SK-N-SH (cell line): Measurements from ENCODE around the gene ATP6V0E1. TPM values are rescaled to one million over a fixed set of nuclear protein-coding genes. Genes with fewer than 3 reads are reported as not detected.

Source experiments
- CTCF ChIA-PET: fragments of 300-600, 350-600 bp; formaldehyde crosslinking; extraction: SDS; loops from one replicate; lab custom pipeline; 2021; lab: Yijun Ruan, JAX
- POLR2A ChIA-PET: fragments of 350-600 bp; sonication (Branson Sonifier 250); formaldehyde crosslinking; extraction: SDS; loops from one replicate; lab custom pipeline; 2020; ENCODE audit warnings: antibody characterized with exemption, inconsistent platforms; lab: Yijun Ruan, JAX
- DNase-seq: peaks from one replicate; pipeline ENCODE4 v3.0.0; 2012
- H2AFZ ChIP-seq: fragments of 200-600 bp; sonication (generic); 2 replicates; pipeline ENCODE4 v1.8.1; 2016; ENCODE audit warnings: antibody characterized with exemption, mild to moderate bottlenecking, low read depth
- H3F3A ChIP-seq: fragments of 200-600 bp; sonication (generic); replicated peaks from 2 replicates; pipeline ENCODE3; 2016; ENCODE audit warnings: antibody characterized with exemption, mild to moderate bottlenecking; ENCODE audit not compliant: insufficient read depth
- H3K27ac ChIP-seq, 2 experiments: fragments of 200-500 bp in 1 of 2; fragments of 200-600 bp in 1 of 2; sonication (Bioruptor generic) in 1 of 2; sonication (generic), shearing (Covaris generic) in 1 of 2; 2 replicates each; pipeline versions ENCODE4 v1.5.1 to v1.6.1; 2014 to 2016; ENCODE audit warnings: low read depth in 2 of 2, inconsistent platforms in 1 of 2, low read length in 1 of 2, mild to moderate bottlenecking in 1 of 2, mixed read lengths in 1 of 2
- H3K27me3 ChIP-seq: fragments of 200-600 bp; sonication (generic), shearing (Covaris generic); 2 replicates; pipeline ENCODE4 v1.6.1; 2016; ENCODE audit warnings: mixed run types; ENCODE audit not compliant: insufficient read depth
- H3K36me3 ChIP-seq, 2 experiments: fragments of 200-500 bp in 1 of 2; fragments of 200-600 bp in 1 of 2; sonication (Bioruptor generic) in 1 of 2; sonication (generic) in 1 of 2; replicated peaks in 1 of 2; 2 replicates each; pipeline versions ENCODE3 to v1.5.1; 2014 to 2016; ENCODE audit warnings: low read length in 1 of 2, mild to moderate bottlenecking in 1 of 2; ENCODE audit not compliant: insufficient read depth in 2 of 2, control insufficient read depth in 1 of 2
- H3K4me1 ChIP-seq, 2 experiments: fragments of 200-500 bp in 1 of 2; fragments of 200-600 bp in 1 of 2; sonication (Bioruptor generic) in 1 of 2; sonication (generic), shearing (Covaris generic) in 1 of 2; 2 replicates each; pipeline versions ENCODE4 v1.5.1 to v1.6.1; 2014 to 2016; ENCODE audit warnings: low read depth in 1 of 2, low read length in 1 of 2, mixed run types in 1 of 2; ENCODE audit not compliant: insufficient read depth in 2 of 2, control insufficient read depth in 1 of 2
- H3K4me2 ChIP-seq: fragments of 200-600 bp; sonication (generic), shearing (Covaris generic); 2 replicates; pipeline ENCODE4 v1.6.1; 2017; ENCODE audit warnings: mixed run types
- H3K4me3 ChIP-seq, 2 experiments: fragments of 200-500 bp in 1 of 2; fragments of 200-600 bp in 1 of 2; sonication (Bioruptor generic) in 1 of 2; sonication (generic), shearing (Covaris generic) in 1 of 2; 2 replicates each; pipeline versions ENCODE4 v1.5.1 to v1.8.1; 2014 to 2016; ENCODE audit warnings: low read depth in 2 of 2, inconsistent platforms in 1 of 2, low read length in 1 of 2, mild to moderate bottlenecking in 1 of 2, mixed read lengths in 1 of 2, moderate library complexity in 1 of 2
- H3K79me2 ChIP-seq: fragments of 200-600 bp; sonication (generic); 2 replicates; pipeline ENCODE4 v1.8.1; 2017; ENCODE audit warnings: mild to moderate bottlenecking; ENCODE audit not compliant: insufficient read depth
- H3K9ac ChIP-seq: fragments of 200-600 bp; sonication (generic); 2 replicates; pipeline ENCODE4 v1.6.1; 2017; ENCODE audit warnings: mixed run types
- H3K9me2 ChIP-seq: fragments of 200-600 bp; sonication (generic); 2 replicates; pipeline ENCODE4 v1.6.1; 2017; ENCODE audit warnings: mixed run types
- H3K9me3 ChIP-seq: fragments of 200-600 bp; sonication (generic); 2 replicates; pipeline ENCODE4 v1.6.1; 2017; ENCODE audit warnings: mixed run types, mild to moderate bottlenecking, moderate library complexity
- H4K20me1 ChIP-seq: fragments of 200-600 bp; sonication (generic); 2 replicates; pipeline ENCODE4 v1.6.1; 2017; ENCODE audit warnings: mild to moderate bottlenecking, mixed run types; ENCODE audit not compliant: insufficient read depth
- FOSL2 ChIP-seq: IDR thresholded peaks from 2 replicates; pipeline ENCODE4 v1.4.0; 2012; ENCODE audit warnings: low read depth, mild to moderate bottlenecking, moderate library complexity, borderline replicate concordance
- GABPA ChIP-seq: IDR thresholded peaks from 2 replicates; pipeline ENCODE4 v1.4.0; 2012; ENCODE audit warnings: low read depth, mild to moderate bottlenecking
- JUND ChIP-seq: IDR thresholded peaks from 2 replicates; pipeline ENCODE4 v1.4.0; 2012
- MEF2A ChIP-seq: IDR thresholded peaks from 2 replicates; pipeline ENCODE4 v1.4.0; 2012; ENCODE audit warnings: low read depth, borderline replicate concordance
- MXI1 ChIP-seq: IDR thresholded peaks from 2 replicates; pipeline ENCODE4 v1.6.1; 2012; ENCODE audit warnings: mild to moderate bottlenecking, low read depth, low read length, improper control_type of control experiment
- NFIC ChIP-seq: IDR thresholded peaks from 2 replicates; pipeline ENCODE4 v1.4.0; 2012; ENCODE audit warnings: borderline replicate concordance
- RCOR1 ChIP-seq: fragments of 150-350 bp; IDR thresholded peaks from 2 replicates; pipeline ENCODE4 v1.6.1; 2017; ENCODE audit warnings: antibody characterized with exemption, low read length
- RFX5 ChIP-seq: IDR thresholded peaks from 2 replicates; pipeline ENCODE4 v1.6.1; 2012; ENCODE audit warnings: mild to moderate bottlenecking, improper control_type of control experiment, low read length
- SIN3A ChIP-seq: IDR thresholded peaks from 2 replicates; pipeline ENCODE4 v1.6.1; 2012; ENCODE audit warnings: low read depth, mild to moderate bottlenecking, low read length, moderate library complexity, borderline replicate concordance
- TCF12 ChIP-seq: IDR thresholded peaks from 2 replicates; pipeline ENCODE4 v1.4.0; 2012
- TEAD4 ChIP-seq: IDR thresholded peaks from 2 replicates; pipeline ENCODE4 v1.4.0; 2012; ENCODE audit warnings: mild to moderate bottlenecking, borderline replicate concordance; ENCODE audit not compliant: insufficient read depth
- WGBS: methylation state at CpG from one replicate; pipeline ENCODE4 v1.1.6; 2017; ENCODE audit warnings: low lambda C conversion rate; 5-methylcytosine and 5-hydroxymethylcytosine counted together
- polyA plus RNA-seq, 3 experiments: library from polyadenylated mRNA; depleted of rRNA; stranded (reverse); fragments of >200 nt; gene quantifications; 2 replicates each; pipeline ENCODE4 v1.2.3, GENCODE V29; 2012
- TF ChIP-seq, protein P1 (sequence below): IDR thresholded peaks from 2 replicates; pipeline ENCODE4 v1.6.1; 2012; ENCODE audit warnings: mild to moderate bottlenecking, low read depth, low read length, moderate library complexity
- TF ChIP-seq, protein P2 (sequence below): fragments of 150-350 bp; IDR thresholded peaks from 2 replicates; pipeline ENCODE4 v1.6.1; 2016; ENCODE audit warnings: mild to moderate bottlenecking, low read depth, low read length
- TF ChIP-seq, protein P3 (sequence below): fragments of 200-600 bp; sonication (generic); IDR thresholded peaks from 2 replicates; pipeline ENCODE4 v1.6.1; 2017; ENCODE audit warnings: antibody characterized with exemption, mild to moderate bottlenecking, moderate library complexity
- TF ChIP-seq, protein P4 (sequence below): IDR thresholded peaks from 2 replicates; pipeline ENCODE4 v1.4.0; 2012; ENCODE audit warnings: low read depth, borderline replicate concordance

The ATP6V0E1 gene
- polyA plus RNA-seq, 1 of the 3 experiments (the other 2 are of a cell fraction) = 243 TPM

DNA sequence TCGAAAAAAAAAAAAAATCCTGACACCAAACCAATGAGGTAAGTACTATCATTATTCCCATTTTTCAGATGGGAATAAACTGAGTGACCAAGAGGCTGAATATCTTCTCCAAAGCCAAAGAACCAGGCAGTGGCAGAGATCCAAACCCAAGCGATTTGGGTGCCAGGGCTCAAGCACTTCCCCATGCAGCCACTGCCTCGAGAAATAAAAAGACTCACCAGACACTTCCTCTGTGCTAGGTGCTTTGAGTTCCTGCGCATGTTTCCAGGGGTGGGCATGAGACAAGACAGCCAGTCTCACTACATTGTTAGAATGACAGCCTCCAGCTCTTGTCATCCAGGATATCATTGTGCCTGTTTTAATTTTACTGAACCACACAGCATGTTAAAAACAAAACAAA lies 26.6 kb upstream of the ATP6V0E1 start (continued):
- TF ChIP-seq NFIC = no peak
- TF ChIP-seq, protein P1, sequence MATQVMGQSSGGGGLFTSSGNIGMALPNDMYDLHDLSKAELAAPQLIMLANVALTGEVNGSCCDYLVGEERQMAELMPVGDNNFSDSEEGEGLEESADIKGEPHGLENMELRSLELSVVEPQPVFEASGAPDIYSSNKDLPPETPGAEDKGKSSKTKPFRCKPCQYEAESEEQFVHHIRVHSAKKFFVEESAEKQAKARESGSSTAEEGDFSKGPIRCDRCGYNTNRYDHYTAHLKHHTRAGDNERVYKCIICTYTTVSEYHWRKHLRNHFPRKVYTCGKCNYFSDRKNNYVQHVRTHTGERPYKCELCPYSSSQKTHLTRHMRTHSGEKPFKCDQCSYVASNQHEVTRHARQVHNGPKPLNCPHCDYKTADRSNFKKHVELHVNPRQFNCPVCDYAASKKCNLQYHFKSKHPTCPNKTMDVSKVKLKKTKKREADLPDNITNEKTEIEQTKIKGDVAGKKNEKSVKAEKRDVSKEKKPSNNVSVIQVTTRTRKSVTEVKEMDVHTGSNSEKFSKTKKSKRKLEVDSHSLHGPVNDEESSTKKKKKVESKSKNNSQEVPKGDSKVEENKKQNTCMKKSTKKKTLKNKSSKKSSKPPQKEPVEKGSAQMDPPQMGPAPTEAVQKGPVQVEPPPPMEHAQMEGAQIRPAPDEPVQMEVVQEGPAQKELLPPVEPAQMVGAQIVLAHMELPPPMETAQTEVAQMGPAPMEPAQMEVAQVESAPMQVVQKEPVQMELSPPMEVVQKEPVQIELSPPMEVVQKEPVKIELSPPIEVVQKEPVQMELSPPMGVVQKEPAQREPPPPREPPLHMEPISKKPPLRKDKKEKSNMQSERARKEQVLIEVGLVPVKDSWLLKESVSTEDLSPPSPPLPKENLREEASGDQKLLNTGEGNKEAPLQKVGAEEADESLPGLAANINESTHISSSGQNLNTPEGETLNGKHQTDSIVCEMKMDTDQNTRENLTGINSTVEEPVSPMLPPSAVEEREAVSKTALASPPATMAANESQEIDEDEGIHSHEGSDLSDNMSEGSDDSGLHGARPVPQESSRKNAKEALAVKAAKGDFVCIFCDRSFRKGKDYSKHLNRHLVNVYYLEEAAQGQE = no peak
- TF ChIP-seq, protein P2, sequence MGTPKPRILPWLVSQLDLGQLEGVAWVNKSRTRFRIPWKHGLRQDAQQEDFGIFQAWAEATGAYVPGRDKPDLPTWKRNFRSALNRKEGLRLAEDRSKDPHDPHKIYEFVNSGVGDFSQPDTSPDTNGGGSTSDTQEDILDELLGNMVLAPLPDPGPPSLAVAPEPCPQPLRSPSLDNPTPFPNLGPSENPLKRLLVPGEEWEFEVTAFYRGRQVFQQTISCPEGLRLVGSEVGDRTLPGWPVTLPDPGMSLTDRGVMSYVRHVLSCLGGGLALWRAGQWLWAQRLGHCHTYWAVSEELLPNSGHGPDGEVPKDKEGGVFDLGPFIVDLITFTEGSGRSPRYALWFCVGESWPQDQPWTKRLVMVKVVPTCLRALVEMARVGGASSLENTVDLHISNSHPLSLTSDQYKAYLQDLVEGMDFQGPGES = no peak
- no peak for TF ChIP-seq MXI1
- TF ChIP-seq RFX5 = no peak
- TF ChIP-seq TEAD4 = no peak

DNA sequence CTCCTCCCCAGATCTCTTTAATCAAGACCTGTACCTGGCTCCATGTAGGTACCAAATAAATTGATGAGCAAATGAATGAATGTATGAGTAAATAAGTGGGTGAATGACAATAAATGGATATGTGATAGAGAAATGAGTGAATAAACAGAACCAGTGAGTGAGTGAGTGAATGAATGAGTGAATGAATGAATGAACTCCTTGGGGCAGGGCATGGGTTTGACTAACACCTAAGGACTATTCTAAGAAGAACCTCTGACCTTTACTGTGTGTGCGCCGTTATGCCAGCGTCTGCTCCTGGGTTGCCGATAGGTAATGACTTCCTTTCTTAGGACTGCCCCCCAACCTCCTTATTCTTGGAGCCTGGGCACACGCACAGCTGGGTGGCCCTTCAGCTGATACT lies 26.1 kb upstream of the ATP6V0E1 start:
- Histone ChIP-seq H3K9me2 (no peaks in the 10 kb centered on the region), H3K27me3 (no peaks in the 10 kb centered on the region), H3K4me3 (no peak overlapping the region), H3K9ac (peak overlapping the region; percentile 57), H2AFZ (no peak overlapping the region), H3K79me2 (peaks cover 50% of the 10 kb centered on the region), H3F3A (peaks cover 50% of the 10 kb centered on the region), H3K36me3 (peaks cover 7 to 10% of the 10 kb centered on the region in 2 experiments), H3K9me3 (no peaks in the 10 kb centered on the region), H3K4me1 (peaks cover 10 to 24% of the 10 kb centered on the region in 2 experiments; a peak in 2 of 4 replicates), H4K20me1 (no peaks in the 10 kb centered on the region), H3K4me2 (0 out of 2 replicates have a peak overlapping the region, but pooled peaks have one; percentile 50), H3K27ac (peak overlapping the region in 1 of 2 experiments; percentile 97; a peak in 2 of 4 replicates)
- DNase-seq = no peak
- TF ChIP-seq MEF2A (no peak), TCF12 (no peak), JUND (no peak), FOSL2 (no peak), SIN3A (no peak), GABPA (no peak), RCOR1 (no peak)
- TF ChIP-seq, protein P3, sequence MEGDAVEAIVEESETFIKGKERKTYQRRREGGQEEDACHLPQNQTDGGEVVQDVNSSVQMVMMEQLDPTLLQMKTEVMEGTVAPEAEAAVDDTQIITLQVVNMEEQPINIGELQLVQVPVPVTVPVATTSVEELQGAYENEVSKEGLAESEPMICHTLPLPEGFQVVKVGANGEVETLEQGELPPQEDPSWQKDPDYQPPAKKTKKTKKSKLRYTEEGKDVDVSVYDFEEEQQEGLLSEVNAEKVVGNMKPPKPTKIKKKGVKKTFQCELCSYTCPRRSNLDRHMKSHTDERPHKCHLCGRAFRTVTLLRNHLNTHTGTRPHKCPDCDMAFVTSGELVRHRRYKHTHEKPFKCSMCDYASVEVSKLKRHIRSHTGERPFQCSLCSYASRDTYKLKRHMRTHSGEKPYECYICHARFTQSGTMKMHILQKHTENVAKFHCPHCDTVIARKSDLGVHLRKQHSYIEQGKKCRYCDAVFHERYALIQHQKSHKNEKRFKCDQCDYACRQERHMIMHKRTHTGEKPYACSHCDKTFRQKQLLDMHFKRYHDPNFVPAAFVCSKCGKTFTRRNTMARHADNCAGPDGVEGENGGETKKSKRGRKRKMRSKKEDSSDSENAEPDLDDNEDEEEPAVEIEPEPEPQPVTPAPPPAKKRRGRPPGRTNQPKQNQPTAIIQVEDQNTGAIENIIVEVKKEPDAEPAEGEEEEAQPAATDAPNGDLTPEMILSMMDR = no peak
- TF ChIP-seq, protein P1 = no peak
- TF ChIP-seq, protein P4, sequence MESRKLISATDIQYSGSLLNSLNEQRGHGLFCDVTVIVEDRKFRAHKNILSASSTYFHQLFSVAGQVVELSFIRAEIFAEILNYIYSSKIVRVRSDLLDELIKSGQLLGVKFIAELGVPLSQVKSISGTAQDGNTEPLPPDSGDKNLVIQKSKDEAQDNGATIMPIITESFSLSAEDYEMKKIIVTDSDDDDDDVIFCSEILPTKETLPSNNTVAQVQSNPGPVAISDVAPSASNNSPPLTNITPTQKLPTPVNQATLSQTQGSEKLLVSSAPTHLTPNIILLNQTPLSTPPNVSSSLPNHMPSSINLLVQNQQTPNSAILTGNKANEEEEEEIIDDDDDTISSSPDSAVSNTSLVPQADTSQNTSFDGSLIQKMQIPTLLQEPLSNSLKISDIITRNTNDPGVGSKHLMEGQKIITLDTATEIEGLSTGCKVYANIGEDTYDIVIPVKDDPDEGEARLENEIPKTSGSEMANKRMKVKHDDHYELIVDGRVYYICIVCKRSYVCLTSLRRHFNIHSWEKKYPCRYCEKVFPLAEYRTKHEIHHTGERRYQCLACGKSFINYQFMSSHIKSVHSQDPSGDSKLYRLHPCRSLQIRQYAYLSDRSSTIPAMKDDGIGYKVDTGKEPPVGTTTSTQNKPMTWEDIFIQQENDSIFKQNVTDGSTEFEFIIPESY = no peak
- 76% methylated on average over 5 of the region's 5 CpGs for WGBS
- CTCF ChIA-PET = no interaction called here
- POLR2A ChIA-PET = no interaction called here
